IPS-NIHi7 (cell line): ENCODE data around the gene FBXW10.
"Not testable (repeated sequence)": the region's sequence is repeated elsewhere in the genome, so short reads cannot be mapped to it uniquely, and the experiment has no call there.

Experiments
- DNase-seq: peaks from one replicate; pipeline ENCODE4 v3.0.0; 2012; ENCODE audit warnings: mixed read lengths; ENCODE audit errors: extremely low spot score

Gene FBXW10

DNA sequence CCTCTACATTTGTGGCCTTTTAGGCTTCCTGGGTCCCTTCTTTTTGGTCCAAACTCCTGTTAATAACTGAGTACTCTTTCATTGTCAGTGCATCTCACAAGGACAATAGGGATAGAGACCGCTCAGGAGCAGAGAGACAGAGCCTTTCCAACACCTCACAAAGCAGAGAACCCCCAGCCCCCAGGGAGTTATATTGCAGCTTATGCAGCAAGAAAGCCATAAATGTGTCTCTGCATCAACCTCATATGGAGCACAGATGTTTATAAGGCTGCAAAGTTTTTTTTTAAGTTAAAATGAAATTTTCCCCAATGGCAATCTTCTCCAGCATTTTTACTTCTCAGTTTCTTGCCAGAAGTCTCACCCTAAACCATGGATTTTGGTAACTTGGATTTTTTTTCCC is 6.4 kb downstream of the FBXW10 start:
- DNase-seq = not testable (repeated sequence)

DNA sequence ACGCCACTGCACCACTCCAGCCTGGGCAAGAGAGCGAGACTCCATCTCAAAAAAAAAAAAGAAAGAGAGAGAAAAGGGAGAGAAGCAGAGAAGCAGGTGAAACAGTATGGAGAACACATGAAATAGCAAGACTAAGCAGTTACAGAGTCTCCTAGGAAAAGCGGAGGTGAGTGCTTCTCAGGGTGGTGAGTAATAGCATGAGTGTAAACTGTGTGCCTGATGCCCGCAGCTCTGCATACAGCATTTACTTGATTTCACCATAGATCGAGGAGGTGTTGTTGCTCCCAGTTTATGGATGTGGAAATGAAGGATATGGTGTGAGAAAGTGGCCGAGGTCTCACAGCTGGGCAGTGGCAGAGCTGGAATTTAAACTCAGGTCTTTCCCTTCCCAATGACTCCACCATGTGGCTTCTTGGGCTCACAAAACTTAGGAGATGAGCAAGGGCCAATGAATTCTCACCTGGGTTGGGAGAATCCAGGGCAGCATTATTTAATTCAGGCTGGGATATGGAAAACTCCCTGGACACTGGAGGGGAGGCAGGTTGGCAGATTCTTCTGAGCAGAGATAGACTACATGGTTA is 10.1 kb downstream of the FBXW10 start:
- DNase-seq = not testable (repeated sequence)

DNA sequence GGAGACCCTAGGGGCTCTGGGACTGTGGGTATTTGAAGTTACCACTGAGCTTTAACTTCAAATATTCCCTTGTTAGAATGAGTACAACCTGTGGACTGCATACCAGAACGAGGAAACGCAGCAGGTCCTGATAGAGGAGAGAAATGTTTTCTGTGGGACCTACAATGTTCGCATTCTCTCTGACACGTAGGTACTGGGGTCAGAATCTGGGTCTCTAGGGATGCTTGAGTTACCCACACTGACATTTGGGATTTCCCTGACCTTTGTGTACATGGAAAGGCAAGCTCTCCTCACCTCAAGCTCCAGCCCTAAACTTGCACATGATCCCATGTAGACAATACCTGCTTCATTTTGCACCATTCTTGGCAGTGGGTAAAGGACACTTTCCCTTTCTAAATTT is 12.1 kb downstream of the FBXW10 start:
- not testable (repeated sequence) for DNase-seq

DNA sequence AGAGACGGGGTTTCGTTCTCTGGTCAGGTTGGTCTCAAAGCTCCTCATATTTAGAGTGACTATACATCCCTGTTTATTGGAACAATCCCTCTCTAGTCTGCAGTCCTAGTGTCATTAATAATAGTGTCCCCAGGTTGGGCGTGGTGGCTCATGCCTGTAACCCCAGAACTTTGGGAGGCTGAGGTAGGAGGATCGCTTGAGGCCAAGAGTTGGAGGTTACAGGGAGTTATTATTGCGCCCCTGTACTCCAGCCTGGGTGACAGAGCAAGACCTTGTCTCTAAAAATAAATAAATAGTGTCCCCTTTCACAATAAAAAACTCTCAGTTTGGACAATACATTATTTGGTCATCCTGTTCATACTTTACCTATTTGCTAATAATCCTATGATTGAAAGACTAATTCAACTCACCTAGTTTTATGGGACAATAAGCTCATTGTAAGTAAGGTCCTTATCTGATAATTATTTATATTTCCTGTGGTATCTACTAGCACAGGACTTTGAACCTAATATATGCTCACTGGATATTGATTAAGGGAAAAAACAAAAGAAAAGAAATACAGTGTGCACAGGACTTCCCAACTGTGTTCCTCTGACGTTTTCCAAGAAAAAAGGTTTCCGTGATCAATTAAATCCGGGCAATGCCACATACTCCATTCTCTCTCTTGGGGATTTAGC is 13.7 kb downstream of the FBXW10 start:
- DNase-seq = not testable (repeated sequence)

DNA sequence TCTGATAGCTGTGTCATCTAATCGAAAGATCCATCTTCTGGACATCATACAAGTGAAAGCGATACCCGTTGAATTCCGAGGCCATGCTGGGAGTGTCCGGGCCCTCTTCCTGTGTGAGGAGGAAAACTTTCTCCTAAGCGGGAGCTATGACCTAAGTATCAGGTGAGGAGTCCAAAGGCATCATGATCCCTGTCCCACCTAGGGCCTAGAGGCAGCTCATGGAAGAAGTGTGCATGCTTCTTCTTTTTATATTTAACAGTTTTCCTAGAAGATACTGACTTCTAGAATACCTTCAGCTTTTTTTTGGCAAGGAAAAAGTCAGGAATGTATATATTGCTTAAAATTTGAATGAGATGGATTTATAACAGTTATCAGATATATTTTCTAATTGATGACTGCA is 14.5 kb downstream of the FBXW10 start:
- DNase-seq = not testable (repeated sequence)

DNA sequence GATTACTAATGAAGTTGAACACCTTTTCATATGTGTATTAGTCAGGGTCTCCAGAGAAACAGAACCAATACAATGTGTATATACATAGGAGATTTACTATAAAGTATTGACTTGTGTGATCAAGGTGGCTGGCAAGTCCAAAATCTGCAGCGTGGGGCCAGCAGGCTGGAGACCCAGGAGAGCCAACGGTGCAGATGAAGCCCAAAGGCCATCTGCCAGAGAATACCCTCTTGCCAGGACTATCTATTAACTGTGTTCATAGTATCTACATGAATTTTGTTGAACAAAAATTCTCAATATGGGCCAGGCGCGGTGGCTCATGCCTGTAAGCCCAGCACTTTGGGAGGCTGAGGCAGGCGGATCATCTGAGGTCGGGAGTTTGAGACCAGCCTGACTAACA is 16.4 kb downstream of the FBXW10 start:
- DNase-seq = not testable (repeated sequence)

DNA sequence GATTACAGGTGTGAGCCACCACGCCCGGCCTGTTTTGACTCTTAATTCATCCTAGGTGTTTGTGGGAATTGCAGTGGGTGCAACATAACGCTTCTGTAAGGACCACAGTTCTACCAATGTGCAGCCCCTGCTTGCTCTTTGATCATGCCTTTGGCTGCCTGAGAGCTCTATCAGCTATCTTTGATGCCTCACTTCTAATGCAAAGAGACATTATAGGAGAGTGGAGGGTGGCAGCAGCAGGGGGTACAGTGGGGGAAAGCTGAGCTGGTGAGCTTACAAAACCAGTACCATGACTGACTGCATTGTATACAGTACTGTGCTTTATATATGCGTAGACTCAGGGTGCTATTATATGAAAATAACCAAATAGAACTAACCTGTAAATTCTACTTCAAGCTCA is 26.7 kb downstream of the FBXW10 start:
- not testable (repeated sequence) for DNase-seq

DNA sequence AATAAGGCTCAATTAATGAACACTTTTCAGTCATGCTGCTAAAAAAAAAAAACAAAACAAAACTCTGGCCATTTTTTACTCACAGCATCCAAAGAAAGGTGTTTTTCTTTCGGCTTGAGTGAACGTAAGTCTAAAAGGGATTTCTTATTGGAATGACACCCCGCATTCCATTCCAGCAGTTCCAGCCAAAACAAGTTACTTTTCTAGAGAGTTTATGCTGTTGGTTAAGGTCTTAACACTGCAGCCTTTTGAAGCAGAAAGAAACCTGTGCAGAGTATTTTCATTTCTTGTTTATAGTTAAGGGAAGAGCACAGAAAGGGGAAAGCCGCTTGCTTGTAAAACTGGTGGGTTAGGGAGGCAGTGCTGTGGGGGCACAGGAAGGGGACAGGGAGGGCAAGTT is 27.2 kb downstream of the FBXW10 start:
- DNase-seq = not testable (repeated sequence)

DNA sequence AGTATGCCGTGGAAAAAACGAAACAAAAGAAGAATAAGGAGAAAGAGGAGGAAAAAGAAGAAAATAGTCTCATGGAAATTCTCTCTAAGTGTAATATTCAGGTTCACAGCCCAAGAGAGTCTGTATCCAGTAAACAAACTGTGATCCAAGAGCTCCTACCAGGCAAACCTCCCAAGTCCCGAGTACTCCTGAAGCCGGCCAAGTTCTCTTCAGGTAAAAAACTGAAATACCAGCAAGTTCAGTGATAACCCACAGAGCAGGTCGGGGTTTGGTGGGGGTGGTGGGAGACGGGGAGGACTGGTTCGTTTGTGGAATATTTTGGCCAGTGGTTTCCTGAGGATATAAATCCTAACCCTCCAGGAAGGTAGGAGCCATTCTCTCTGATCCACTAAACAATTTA is 28.6 kb downstream of the FBXW10 start:
- no peak for DNase-seq

DNA sequence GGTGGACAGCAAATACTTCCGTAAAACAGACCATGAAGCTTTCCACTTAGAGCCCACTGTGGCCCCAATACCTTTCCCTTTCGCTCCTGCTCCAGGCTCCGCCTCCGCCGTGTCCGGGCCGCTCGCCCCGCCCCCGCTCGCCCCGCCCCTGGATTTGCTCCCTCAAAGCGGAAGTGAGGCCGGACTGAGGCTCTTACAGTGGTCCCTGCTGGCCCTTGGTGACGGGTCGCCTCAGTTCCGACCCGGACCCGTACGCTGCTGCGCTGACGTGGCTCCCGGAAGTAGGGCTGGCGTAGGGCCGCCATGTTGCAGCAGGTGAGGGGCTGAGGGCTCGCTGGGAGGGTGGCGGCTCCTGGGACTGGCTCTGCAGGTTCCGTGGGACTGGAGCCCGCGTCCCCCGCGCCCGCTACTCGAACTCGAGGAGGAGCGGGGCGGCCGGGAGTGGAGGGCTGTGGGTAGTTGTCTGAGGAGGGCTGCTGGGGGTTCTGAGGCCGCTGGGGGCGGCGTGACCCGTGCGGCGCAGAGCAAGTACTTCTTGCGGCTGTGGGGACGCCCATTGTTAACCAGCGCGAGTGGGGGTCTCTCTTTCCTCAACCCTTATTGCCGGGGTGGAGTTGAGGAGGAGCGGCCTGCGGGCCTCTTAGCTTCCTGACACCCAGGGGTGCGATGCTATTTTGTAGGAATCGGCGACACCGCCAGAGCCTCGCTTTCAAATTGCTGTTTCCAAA is 37.3 kb downstream of the FBXW10 start, which contains the start of gene TVP23B:
Gene TVP23B (plus strand): TSS at position 193 of the 728 bp plus-strand sequence. CDS start 111 bp downstream, at position 304.
- DNase-seq = peak; percentile 70

DNA sequence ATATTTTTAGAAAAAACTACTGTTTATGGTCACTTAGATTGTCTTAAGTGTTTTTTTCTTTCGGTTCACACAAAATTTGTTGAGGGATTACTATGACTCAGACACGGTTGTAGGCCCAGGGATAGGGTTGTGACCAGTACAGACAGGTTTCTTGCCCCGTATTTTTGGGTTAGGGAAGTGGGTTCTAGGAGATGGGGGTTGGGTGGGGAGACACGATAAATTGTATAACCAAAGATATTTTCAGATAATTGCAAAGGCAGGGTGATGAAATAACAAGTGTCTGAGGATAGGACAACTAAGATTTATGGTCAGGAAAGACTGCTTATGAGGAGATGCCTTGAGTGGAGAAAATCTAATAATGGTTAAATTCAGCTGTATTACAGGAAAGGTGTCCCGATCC is 38.0 kb downstream of the FBXW10 start:
- DNase-seq = not testable (repeated sequence)

DNA sequence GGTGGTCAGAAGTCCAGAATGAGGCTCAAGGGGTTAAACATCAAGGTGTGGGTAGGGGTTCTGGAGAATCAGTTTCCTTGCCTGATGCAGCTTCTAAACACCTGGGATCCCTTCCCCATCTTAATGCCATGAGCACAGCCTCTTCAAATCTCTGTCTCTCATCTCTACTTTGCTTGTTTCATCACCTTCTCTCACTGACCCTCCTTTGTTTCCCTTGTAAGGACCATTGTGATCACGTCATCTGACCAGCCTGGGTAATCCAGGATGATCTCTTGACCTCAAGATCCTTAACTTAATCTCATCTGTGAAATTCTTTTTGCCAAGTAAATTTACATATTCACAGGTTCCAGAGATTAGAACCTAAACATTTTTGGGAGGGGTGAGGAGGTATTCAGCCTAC is 42.1 kb downstream of the FBXW10 start:
- not testable (repeated sequence) for DNase-seq

DNA sequence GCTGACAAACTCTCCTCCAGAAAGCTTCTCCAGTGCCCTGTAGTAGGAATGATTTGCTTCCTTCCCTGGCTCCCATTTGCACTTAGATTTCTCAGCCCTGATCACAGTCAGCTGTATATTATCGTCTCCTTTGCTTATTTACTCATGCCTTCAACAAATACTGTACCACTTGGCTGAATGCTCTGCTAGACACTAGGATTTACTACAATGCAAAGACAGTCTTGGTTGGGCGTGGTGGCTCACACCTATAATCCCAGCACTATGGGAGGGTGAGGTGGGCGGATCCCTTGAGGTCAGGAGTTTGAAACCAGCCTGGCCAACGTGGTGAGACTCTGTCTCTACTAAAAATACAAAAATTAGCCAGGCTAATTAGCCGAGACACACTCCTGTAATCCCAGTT is 43.0 kb downstream of the FBXW10 start:
- not testable (repeated sequence) for DNase-seq

DNA sequence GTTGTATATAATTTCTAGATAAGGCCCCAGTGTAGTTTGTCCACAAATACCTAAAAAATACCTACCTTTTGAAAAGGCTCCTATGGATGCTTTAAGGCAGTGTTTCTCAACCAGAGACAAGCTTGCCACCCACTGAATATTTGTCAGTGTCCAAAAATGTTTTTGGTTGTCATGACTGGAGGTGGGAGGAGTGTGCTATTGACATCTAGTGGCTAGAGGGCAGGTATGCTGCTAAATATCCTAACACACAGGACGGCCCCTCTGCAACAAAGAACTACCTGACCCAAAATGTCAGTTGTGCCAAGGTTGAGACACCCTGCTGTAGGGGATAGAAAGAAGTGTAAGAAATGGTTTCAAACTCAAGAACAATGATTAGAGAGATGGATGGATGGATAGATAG is 47.5 kb downstream of the FBXW10 start:
- DNase-seq = not testable (repeated sequence)

DNA sequence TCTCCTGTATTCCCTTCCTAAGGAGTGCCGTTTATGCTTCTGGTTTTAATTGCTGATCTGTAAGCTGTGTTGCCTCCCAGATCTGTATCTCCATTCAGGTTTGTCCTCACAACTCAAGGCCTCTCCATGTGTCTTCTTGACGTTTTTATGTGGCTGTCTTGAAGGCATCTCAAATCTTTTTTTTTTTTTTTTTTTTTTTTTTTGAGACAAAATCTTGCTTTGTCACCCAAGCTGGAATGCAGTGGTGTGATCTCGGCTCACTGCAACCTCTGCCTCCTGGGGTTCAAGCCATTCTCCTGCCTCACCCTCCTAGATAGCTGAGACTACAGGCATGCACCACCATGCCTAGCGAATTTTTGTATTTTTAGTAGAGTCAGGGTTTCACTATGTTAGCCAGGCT is 51.0 kb downstream of the FBXW10 start:
- DNase-seq = not testable (repeated sequence)

DNA sequence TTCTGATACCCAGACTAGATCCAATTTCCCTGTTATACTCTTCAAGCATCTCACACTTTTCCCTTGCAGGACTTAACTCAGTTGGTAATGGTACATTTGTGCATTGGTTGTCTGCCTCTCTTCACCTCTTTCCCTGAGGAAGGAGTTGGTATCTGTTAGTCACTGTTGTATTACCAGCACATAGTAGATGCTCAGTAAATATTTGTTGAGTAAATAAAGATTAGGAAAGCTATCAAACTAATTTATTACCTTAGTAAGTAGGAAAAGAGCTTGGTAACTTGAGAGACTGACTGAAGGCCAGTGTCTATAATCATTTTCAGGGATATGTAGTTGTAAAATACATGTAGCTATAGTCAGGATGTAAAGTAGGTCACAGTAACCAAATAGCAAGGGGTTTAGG is 53.0 kb downstream of the FBXW10 start:
- DNase-seq = not testable (repeated sequence)

DNA sequence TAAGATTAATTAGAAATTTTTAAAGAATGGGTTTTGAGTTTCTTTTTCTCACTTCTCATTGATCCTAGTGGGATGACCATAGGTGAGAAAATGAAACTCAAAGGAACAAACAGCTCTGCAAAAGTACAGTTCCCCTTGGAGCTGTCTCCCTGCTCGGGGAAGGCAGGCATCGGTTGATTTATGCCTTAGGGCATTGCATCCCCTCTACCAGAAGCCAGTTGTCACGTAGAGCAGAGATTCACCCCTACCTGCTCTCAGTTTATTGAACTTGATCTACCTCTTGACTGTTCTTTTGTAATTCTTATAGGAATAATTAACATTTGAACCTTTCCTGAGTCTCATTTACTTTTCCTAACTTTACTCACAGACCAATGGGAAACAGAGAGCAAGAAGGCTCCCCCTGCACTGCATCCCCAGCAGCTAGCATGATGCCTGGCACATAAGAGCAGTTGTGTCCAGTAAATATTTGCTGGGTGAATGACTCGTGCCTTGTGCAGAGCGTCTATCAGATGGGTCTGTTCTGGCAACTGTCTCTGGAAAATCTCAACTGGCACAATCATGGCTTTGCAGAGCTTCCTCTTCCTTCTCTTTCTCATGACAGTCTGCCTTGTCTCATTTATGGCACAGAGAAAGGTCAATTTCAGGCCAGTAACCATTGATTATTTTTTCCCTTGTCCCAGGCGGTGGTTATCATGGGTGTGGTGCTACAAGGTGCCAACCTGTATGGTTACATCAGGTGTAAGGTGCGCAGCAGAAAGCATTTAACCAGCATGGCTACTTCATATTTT is 59.8 kb downstream of the FBXW10 start:
- DNase-seq = not testable (repeated sequence)

DNA sequence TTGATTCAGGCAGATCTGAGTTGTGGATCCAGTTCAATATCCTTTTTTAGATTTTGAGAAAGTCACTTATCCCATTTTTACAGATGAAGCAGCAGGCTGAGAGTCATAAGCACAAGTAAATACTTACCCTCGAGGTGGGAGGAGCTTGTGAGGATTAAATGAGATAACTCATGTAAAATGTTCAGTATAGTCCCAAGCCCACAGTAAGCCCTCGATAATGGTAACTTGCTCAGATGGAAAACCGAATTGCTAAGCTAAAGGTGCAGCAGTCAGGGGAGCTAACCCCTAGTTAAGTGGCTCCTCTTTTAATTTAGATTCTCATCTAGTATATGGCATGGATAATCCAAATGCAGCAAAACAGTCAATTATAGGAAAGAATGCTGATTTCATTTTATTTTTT is 72.1 kb downstream of the FBXW10 start:
- DNase-seq = not testable (repeated sequence)

DNA sequence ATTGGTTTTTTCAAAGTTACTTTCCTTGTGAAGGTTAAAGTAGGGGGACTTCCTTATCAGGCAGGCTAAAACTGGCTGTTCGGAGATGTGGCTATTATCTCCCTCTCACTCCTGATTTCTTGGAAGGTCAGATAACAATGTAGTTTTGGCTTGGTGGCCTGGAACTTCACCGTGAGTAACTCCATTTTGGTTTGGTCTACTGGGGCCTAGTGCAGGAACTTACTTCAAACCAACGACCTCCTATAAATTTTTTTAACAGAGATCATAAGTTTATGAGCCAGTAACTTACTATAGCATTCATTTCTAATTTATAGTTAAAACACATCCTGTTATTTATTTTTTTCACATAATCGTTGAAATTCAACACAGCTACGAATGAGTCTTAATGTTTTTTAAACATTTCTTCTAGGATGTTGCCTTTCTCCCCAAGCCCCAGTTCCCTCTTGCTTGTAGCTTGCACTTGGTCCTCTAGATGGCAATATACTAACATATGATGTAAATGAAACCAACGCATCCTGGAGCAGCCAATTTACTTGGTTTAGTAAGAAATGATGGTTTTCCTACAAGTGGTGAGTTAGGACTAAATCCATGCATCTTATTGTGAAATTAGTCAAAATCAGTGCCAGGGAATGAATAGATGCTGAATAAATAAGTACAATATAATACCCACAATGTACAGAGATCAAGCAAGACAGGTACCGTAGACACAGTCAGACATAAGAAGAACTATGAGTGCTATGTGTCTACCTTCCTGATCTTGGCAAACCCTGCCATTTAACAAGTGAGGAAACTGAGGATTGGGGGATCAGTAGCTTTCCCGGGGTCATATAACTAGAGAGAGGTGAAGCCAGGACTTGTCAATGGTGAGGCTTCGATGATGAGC is 72.9 kb downstream of the FBXW10 start:
- peak; percentile 13 for DNase-seq

DNA sequence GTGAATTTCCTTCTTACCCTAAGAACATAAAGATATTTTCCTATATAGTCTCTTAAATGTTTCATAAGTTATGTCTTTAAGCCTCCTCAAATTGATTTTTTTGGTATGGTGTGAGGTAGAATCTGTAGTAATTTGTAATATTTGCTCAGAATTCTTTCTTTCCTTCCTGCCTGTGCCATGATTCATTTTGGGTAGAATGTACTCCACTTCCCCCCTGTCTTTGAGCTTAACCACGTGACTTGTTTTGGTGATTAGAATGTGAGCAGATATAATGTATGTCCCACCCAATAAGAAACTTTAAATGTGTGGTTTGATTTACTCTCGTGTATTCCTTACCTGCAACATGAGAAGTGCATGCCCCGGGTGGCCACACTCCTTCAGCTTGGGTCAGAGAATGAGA is 77.6 kb downstream of the FBXW10 start:
- not testable (repeated sequence) for DNase-seq

DNA sequence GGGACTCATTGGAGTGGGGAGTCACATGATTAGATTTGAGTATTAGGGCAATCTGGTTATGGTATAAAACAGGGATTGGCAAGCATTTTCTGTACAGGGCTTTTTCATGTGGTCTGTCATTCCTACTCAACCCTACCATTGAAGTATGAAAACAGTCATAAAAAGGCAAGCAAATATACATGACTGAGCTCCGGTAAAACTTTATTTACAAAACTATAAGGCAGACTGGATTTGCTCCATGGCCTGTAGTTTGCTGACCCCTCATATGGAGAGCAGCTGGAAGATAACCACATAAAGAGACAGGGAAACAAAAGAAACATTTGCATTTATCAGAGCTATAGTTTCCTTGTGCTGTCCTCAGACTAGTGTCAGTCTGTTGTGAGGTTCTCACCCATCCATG is 83.8 kb downstream of the FBXW10 start:
- not testable (repeated sequence) for DNase-seq
